ENCODE measurements around the gene ING1. TPM values are rescaled to one million over a fixed set of nuclear protein-coding genes. Genes with fewer than 3 reads are reported as not detected.
A peak's percentile ranks its signal among the peaks of the same experiment; 100 is the strongest.

ING1 gene
- total RNA-seq, 1 donor from 2014 or later: 26.8 TPM

GRCh38 chr13:110681868-110682550 is 31.5 kb upstream of the ING1 start:
- no peak for DNase-seq (ENCODE audit: low read depth, low spot score)
- H3K27me3 Mint-ChIP-seq (ENCODE audit: low read depth): no peaks in the 10 kb centered on the region
- no peak overlapping the region for H3K4me3 Mint-ChIP-seq
- H3K9me3 Mint-ChIP-seq: no peaks in the 10 kb centered on the region
- no peak for TF ChIP-seq CTCF (conservative IDR thresholded peaks at IDR 0.05)
- H3K4me1 Mint-ChIP-seq: no peaks in the 10 kb centered on the region
- H3K36me3 Mint-ChIP-seq (ENCODE audit: low read depth): peaks cover 21% of the 10 kb centered on the region
- no peak overlapping the region for H3K27ac Mint-ChIP-seq (ENCODE audit: unreplicated experiment)

- H3K27me3 Mint-ChIP-seq (ENCODE audit: low read depth): no peaks in the 10 kb centered on the region
- H3K9me3 Mint-ChIP-seq: no peaks in the 10 kb centered on the region
- peaks cover 21% of the 10 kb centered on the region for H3K36me3 Mint-ChIP-seq (ENCODE audit: low read depth)
- TF ChIP-seq CTCF (conservative IDR thresholded peaks at IDR 0.05): no peak
- H3K4me1 Mint-ChIP-seq: no peaks in the 10 kb centered on the region
- no peak overlapping the region for H3K27ac Mint-ChIP-seq (ENCODE audit: unreplicated experiment)
- no peak for DNase-seq (ENCODE audit: low read depth, low spot score)
- no peak overlapping the region for H3K4me3 Mint-ChIP-seq
These were observed 30.8 kb upstream of the ING1 start for GRCh38 chr13:110682746-110683145.

- DNase-seq (ENCODE audit: low read depth, low spot score): no peak
- Mint-ChIP-seq H3K4me1 (no peaks in the 10 kb centered on the region), H3K27ac (ENCODE audit: unreplicated experiment) (peak overlapping the region; percentile 67), H3K9me3 (no peaks in the 10 kb centered on the region), H3K27me3 (ENCODE audit: low read depth) (no peaks in the 10 kb centered on the region), H3K4me3 (no peak overlapping the region), H3K36me3 (ENCODE audit: low read depth) (peaks cover 18% of the 10 kb centered on the region)
- peak; percentile 40 for TF ChIP-seq CTCF (conservative IDR thresholded peaks at IDR 0.05)
These were observed 30.2 kb upstream of the ING1 start for GRCh38 chr13:110683203-110683883.

- no peak for DNase-seq (ENCODE audit: low read depth, low spot score)
- no peak for TF ChIP-seq CTCF (conservative IDR thresholded peaks at IDR 0.05)
- H3K27me3 Mint-ChIP-seq (ENCODE audit: low read depth): no peaks in the 10 kb centered on the region
- H3K4me3 Mint-ChIP-seq: no peak overlapping the region
- peaks cover 12% of the 10 kb centered on the region for H3K36me3 Mint-ChIP-seq (ENCODE audit: low read depth)
- H3K27ac Mint-ChIP-seq (ENCODE audit: unreplicated experiment): no peak overlapping the region
- H3K4me1 Mint-ChIP-seq: no peaks in the 10 kb centered on the region
- no peaks in the 10 kb centered on the region for H3K9me3 Mint-ChIP-seq
These were observed 29.6 kb upstream of the ING1 start for GRCh38 chr13:110683921-110684320.

- Mint-ChIP-seq H3K36me3 (ENCODE audit: low read depth) (peaks cover 11% of the 10 kb centered on the region), H3K27me3 (ENCODE audit: low read depth) (no peaks in the 10 kb centered on the region), H3K27ac (ENCODE audit: unreplicated experiment) (no peak overlapping the region), H3K4me1 (no peaks in the 10 kb centered on the region), H3K9me3 (no peaks in the 10 kb centered on the region), H3K4me3 (no peak overlapping the region)
- no peak for TF ChIP-seq CTCF (conservative IDR thresholded peaks at IDR 0.05)
- no peak for DNase-seq (ENCODE audit: low read depth, low spot score)
These were observed 29.0 kb upstream of the ING1 start for GRCh38 chr13:110684388-110685056.
